Transverse colon (tissue), 4 donors: ENCODE measurements around the gene ZNF335. TPM values are rescaled to one million over a fixed set of nuclear protein-coding genes. Genes with fewer than 3 reads are reported as not detected.
"Not testable (repeated sequence)": the region's sequence is repeated elsewhere in the genome, so short reads cannot be mapped to it uniquely, and the experiment has no call there.

Experiments used
- DNase-seq: peaks from one replicate; pipeline ENCODE4 v3.0.0-alpha.2; 2019
- H3K27ac ChIP-seq, 4 donors: fragments of 200-600 bp; sonication (generic); 2 replicates each; pipeline ENCODE4 v1.5.1; 2016 to 2018; ENCODE audit warnings: inconsistent platforms in 4 of 4
- H3K27me3 ChIP-seq: fragments of 200-600 bp; sonication (generic); 2 replicates; pipeline ENCODE4 v1.5.1; 2017; ENCODE audit warnings: inconsistent platforms
- H3K36me3 ChIP-seq, 4 donors: fragments of 200-600 bp; sonication (generic); 2 replicates each; pipeline ENCODE4 v1.5.1; 2017 to 2019; ENCODE audit warnings: inconsistent platforms in 4 of 4
- H3K4me1 ChIP-seq, 4 donors: fragments of 200-600 bp; sonication (generic); 2 replicates each; pipeline ENCODE4 v1.5.1; 2017 to 2020; ENCODE audit warnings: inconsistent platforms in 4 of 4
- H3K4me3 ChIP-seq, 4 donors: fragments of 200-600 bp; sonication (generic); 1 replicate in 1 of 4; 2 replicates in 3 of 4; pipeline versions ENCODE4 v1.5.1 to v1.6.1; 2017 to 2019; ENCODE audit warnings: inconsistent platforms in 4 of 4
- H3K9me3 ChIP-seq, 2 donors: fragments of 200-600 bp; sonication (generic); 2 replicates each; pipeline ENCODE4 v1.5.1; 2017 to 2019; ENCODE audit warnings: inconsistent platforms in 2 of 2
- CTCF ChIP-seq, 5 experiments: fragments of 200-600 bp in 3 of 5; fragments of 450-650 bp in 2 of 5; sonication (generic) in 3 of 5; IDR thresholded peaks; 1 replicate in 2 of 5; 2 replicates in 3 of 5; pipeline ENCODE4 v1.5.1; 2016 to 2017; ENCODE audit warnings: antibody characterized with exemption in 5 of 5, inconsistent platforms in 3 of 5, mild to moderate bottlenecking in 2 of 5, moderate library complexity in 1 of 5
- EP300 ChIP-seq: sonication (generic); formaldehyde crosslinking; IDR thresholded peaks from one replicate; pipeline ENCODE4 v1.6.1; 2017; ENCODE audit warnings: antibody characterized with exemption, low read depth
- POLR2A ChIP-seq: fragments of 450-650 bp; IDR thresholded peaks from one replicate; pipeline ENCODE4 v1.6.1; 2016; ENCODE audit warnings: antibody characterized with exemption, mild to moderate bottlenecking, moderate library complexity
- POLR2AphosphoS5 ChIP-seq, 3 donors: sonication (generic); formaldehyde crosslinking; IDR thresholded peaks; one replicate each; pipeline ENCODE4 v1.6.1; 2016; ENCODE audit warnings: antibody characterized with exemption in 3 of 3
- WGBS, 2 donors: methylation state at CpG; one replicate each; pipeline ENCODE4 v1.1.5; 2018; ENCODE audit warnings: low coverage in 1 of 2; 5-methylcytosine and 5-hydroxymethylcytosine counted together
- in situ Hi-C, 4 donors: fragments of 200-750 bp; cut with MboI; loops; one replicate each; pipeline versions ENCODE4 v1.15.0 to v1.15.1; 2017; ENCODE audit warnings: low sequenced_read_pairs in 3 of 4, low pct_ligation_motif_present in 1 of 4, low pct_unique_long_range_greater_than_20kb in 1 of 4
- intact Hi-C: fragments of 100-400 bp; cut with DNase I; formaldehyde crosslinking; loops from one replicate; pipeline ENCODE4 v1.15.1; 2023; ENCODE audit warnings: low total_unique reads
- total RNA-seq, 4 donors: library from RNA; depleted of rRNA; stranded (reverse); fragments of >200 nt; gene quantifications; one replicate each; pipeline ENCODE4 v1.1.0, GENCODE V29; 2016

ZNF335 gene
- total RNA-seq, 4 donors from 2014 or later = 27.0 to 80.0 (median 32.4) TPM

- in situ Hi-C loops (no loop called here), intact Hi-C loops (no loop called here)
- DNase-seq = no peak
- 71% methylated on average over 2 of the region's 2 CpGs; no CpG with 5 or more reads in 1 of the 2 donors for WGBS, 2 donors
- Histone ChIP-seq H3K36me3 (no peaks in the 10 kb centered on the region), H3K4me1 (no peaks in the 10 kb centered on the region), H3K27me3 (peaks cover 54% of the 10 kb centered on the region), H3K9me3 (no peaks in the 10 kb centered on the region), H3K27ac (no peak overlapping the region), H3K4me3 (no peak overlapping the region)
- no peak for TF ChIP-seq POLR2AphosphoS5 (IDR thresholded peaks at IDR 0.05)
- no peak for TF ChIP-seq POLR2A
- no peak for TF ChIP-seq CTCF (IDR thresholded peaks at IDR 0.05)
- no peak for TF ChIP-seq EP300
Observed at GRCh38 chr20:45998337-45998736, 26.3 kb upstream of the ZNF335 start.

DNA sequence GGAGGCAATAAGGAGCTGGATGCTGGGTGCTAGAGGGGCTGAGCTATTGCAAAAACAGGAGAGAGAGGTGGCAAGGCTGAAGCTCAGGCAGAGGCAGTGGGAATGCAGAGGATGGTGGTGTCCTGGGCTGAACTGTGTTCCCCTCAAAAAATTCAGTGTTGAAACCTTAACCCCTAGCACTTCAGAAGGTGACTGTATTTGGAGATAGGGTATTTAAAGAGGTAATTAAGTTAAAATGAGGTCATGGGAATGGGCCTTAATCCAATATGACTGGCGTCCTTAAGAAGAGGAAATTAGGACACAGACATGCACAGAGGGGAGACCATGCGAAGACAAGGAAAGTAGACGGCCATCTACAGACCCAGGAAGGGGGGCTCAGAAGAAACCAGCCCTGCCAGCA, 25.2 kb upstream of the ZNF335 start:
- H3K27me3 ChIP-seq = peaks cover 58% of the 10 kb centered on the region
- WGBS, 2 donors = 30 to 31% methylated on average over 3 of the region's 3 CpGs
- DNase-seq = no peak
- no peak overlapping the region for H3K4me3 ChIP-seq
- H3K27ac ChIP-seq = no peak overlapping the region
- in situ Hi-C loops = no loop called here
- intact Hi-C loops = no loop called here
- H3K9me3 ChIP-seq = no peaks in the 10 kb centered on the region
- no peaks in the 10 kb centered on the region for H3K36me3 ChIP-seq
- TF ChIP-seq POLR2AphosphoS5 (IDR thresholded peaks at IDR 0.05) (no peak), POLR2A (no peak), CTCF (IDR thresholded peaks at IDR 0.05) (no peak), EP300 (no peak)
- no peaks in the 10 kb centered on the region for H3K4me1 ChIP-seq

GRCh38 chr20:45995495-45996097, 23.6 kb upstream of the ZNF335 start:
- H3K4me3 ChIP-seq, H3K27ac ChIP-seq, DNase-seq, H3K36me3 ChIP-seq, intact Hi-C loops, H3K9me3 ChIP-seq, H3K4me1 ChIP-seq, in situ Hi-C loops: not testable (repeated sequence)
- 29 to 67% methylated on average over 1 to 6 of the region's 6 CpGs for WGBS, 2 donors
- peaks cover 66% of the 10 kb centered on the region for H3K27me3 ChIP-seq

DNA sequence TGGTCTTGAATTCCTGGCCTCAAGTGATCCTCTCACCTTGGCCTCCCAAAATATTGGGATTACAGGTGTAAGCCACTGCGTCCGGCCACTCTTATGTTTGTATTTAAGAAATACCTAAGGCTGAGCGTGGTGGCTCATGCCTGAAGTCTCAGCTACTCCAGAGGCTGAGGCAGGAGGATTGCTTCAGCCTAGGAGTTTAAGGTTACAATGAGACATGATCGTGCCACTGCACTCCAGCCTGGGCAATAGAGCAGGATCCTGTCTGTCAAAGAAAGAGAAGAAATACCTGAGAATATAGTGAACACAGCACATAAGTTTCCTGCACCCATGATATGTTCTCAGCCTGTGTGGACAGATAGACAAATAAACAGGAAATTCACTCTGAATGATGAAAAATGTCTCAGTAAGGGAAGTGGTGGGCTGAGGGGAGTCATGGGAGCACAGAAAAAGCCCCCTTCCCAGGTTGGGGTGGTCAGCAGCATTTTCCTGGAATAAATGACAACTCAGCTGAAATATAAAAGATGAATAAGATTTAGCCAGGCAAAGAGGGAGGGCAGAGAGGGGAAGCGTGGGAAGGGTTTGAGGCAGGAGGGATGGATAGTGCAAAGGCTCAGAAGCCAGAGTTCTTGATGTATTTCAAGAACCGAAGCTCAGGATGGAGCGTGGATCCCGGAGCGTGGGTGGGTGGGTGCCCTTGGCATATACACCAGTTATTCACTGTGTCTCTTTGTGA, 22.9 kb upstream of the ZNF335 start:
- no peaks in the 10 kb centered on the region for H3K4me1 ChIP-seq
- no peak overlapping the region for H3K27ac ChIP-seq
- peaks cover 67% of the 10 kb centered on the region for H3K27me3 ChIP-seq
- H3K36me3 ChIP-seq = no peaks in the 10 kb centered on the region
- 40 to 74% methylated on average over 1 to 9 of the region's 9 CpGs for WGBS, 2 donors
- intact Hi-C loops = no loop called here
- in situ Hi-C loops = no loop called here
- H3K4me3 ChIP-seq = no peak overlapping the region
- TF ChIP-seq POLR2A (no peak), EP300 (no peak), POLR2AphosphoS5 (IDR thresholded peaks at IDR 0.05) (no peak), CTCF (IDR thresholded peaks at IDR 0.05) (no peak)
- DNase-seq = no peak
- no peaks in the 10 kb centered on the region for H3K9me3 ChIP-seq
